Measurements from ENCODE around the gene TSPAN10.

GRCh38 chr17:81612172-81612970, 24.6 kb upstream of the TSPAN10 start:
- TF ChIP-seq CTCF (IDR thresholded peaks at IDR 0.05) (no peak), POLR2A (IDR thresholded peaks at IDR 0.05) (no peak)

Data from uterus (tissue), 2 donors.